ENCODE results near the gene MB. TPM values are rescaled to one million over a fixed set of nuclear protein-coding genes. Genes with fewer than 3 reads are reported as not detected.

MB gene
- total RNA-seq, 2 experiments from 2014 or later, result not detected

DNA sequence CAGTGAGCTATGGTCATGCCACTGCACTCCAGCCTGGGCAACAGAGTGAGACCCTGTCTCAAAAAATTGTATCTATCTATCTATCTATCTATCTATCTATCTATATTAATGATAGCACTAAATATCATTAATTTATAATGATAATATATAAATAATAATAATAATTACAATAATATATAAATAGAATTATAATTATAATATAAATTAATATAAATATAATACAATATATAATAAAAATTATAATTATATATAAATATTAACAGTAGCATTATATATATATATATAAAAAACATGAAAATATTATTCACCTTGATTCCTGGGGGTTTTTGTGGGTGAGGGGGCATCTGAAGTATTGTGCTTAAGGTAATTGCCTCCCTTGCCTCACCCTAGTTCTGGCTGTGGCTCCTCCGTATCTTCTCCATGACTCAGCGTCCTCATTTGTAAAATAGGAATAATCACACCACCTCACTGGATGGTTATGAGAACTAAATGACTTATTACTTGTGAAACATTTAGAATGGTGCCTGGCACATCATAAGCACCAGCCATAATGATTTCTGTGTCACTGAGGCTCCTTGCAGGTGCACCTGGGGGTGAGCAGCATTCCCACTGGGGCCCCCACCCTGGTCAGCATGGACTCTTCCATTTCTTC is 57.6 kb downstream of the MB start:
- ChIA-PET POLR2A (no interaction called here), CTCF (ENCODE audit: unreplicated experiment) (no interaction called here)
- H3K4me2 ChIP-seq (ENCODE audit: low read length), result no peak overlapping the region
- no peaks in the 10 kb centered on the region for H3K9me3 ChIP-seq (ENCODE audit: low read length)
- no peak overlapping the region for H3K4me3 ChIP-seq (ENCODE audit: low read depth, low read length, poor library complexity, severe bottlenecking)
- H3K36me3 ChIP-seq (ENCODE audit: insufficient read depth, low read length), result no peaks in the 10 kb centered on the region
- H2AFZ ChIP-seq (ENCODE audit: low read length), result no peak overlapping the region
- BruUV-seq (replicated peaks), result no TSS peak
- H3K27ac ChIP-seq (ENCODE audit: low read depth, low read length, poor library complexity, severe bottlenecking), result no peak overlapping the region
- DNase-seq (ENCODE audit: low spot score), result no peak
- no peaks in the 10 kb centered on the region for H3K79me2 ChIP-seq (ENCODE audit: insufficient read depth, low read depth, low read length)
- no peaks in the 10 kb centered on the region for H4K20me1 ChIP-seq (ENCODE audit: insufficient read depth, low read length)
- H3K4me1 ChIP-seq (ENCODE audit: insufficient read depth, low read length, poor library complexity, severe bottlenecking), result no peaks in the 10 kb centered on the region
- no peak for TF ChIP-seq EZH2phosphoT487 (IDR thresholded peaks at IDR 0.05; ENCODE audit: borderline replicate concordance, low read depth, low read length)
- TF ChIP-seq, protein P1, sequence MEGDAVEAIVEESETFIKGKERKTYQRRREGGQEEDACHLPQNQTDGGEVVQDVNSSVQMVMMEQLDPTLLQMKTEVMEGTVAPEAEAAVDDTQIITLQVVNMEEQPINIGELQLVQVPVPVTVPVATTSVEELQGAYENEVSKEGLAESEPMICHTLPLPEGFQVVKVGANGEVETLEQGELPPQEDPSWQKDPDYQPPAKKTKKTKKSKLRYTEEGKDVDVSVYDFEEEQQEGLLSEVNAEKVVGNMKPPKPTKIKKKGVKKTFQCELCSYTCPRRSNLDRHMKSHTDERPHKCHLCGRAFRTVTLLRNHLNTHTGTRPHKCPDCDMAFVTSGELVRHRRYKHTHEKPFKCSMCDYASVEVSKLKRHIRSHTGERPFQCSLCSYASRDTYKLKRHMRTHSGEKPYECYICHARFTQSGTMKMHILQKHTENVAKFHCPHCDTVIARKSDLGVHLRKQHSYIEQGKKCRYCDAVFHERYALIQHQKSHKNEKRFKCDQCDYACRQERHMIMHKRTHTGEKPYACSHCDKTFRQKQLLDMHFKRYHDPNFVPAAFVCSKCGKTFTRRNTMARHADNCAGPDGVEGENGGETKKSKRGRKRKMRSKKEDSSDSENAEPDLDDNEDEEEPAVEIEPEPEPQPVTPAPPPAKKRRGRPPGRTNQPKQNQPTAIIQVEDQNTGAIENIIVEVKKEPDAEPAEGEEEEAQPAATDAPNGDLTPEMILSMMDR (conservative IDR thresholded peaks at IDR 0.05; ENCODE audit: low read length), result no peak
- no peaks in the 10 kb centered on the region for H3K9me2 ChIP-seq (ENCODE audit: insufficient read depth, low read length)
- intact Hi-C loops (cut with micrococcal nuclease; ENCODE audit: unreplicated experiment), result no loop called here

DNA sequence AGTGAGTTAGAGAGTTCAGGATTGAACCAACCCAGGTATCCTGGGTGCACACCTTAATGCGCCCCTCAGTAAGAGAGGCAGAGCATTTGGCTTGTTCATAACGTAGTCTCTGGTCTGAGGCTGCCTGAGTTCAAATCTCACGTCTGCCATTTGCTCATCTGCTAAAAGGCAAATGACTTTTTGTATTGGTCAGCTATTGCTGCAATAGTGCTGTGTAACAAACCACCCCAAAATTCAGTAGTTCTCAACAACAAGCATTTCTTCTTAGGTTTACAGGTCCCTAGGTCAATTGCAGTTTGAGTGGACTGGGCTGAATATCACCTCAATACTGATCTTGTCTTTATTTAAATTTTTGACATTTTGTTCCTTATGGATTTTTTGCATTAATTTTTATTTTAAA is 58.4 kb downstream of the MB start:
- Histone ChIP-seq H3K27ac (ENCODE audit: low read depth, low read length, poor library complexity, severe bottlenecking) (no peak overlapping the region), H3K4me2 (ENCODE audit: low read length) (no peak overlapping the region), H3K9me2 (ENCODE audit: insufficient read depth, low read length) (no peaks in the 10 kb centered on the region), H3K4me3 (ENCODE audit: low read depth, low read length, poor library complexity, severe bottlenecking) (no peak overlapping the region), H3K79me2 (ENCODE audit: insufficient read depth, low read depth, low read length) (no peaks in the 10 kb centered on the region), H4K20me1 (ENCODE audit: insufficient read depth, low read length) (no peaks in the 10 kb centered on the region), H3K9me3 (ENCODE audit: low read length) (no peaks in the 10 kb centered on the region), H3K4me1 (ENCODE audit: insufficient read depth, low read length, poor library complexity, severe bottlenecking) (no peaks in the 10 kb centered on the region), H3K36me3 (ENCODE audit: insufficient read depth, low read length) (no peaks in the 10 kb centered on the region), H2AFZ (ENCODE audit: low read length) (no peak overlapping the region)
- intact Hi-C loops (cut with micrococcal nuclease; ENCODE audit: unreplicated experiment), result no loop called here
- POLR2A ChIA-PET, result no interaction called here
- CTCF ChIA-PET (ENCODE audit: unreplicated experiment), result no interaction called here
- TF ChIP-seq, protein P1 (conservative IDR thresholded peaks at IDR 0.05; ENCODE audit: low read length), result no peak
- no TSS peak for BruUV-seq (replicated peaks)
- DNase-seq (ENCODE audit: low spot score), result no peak

DNA sequence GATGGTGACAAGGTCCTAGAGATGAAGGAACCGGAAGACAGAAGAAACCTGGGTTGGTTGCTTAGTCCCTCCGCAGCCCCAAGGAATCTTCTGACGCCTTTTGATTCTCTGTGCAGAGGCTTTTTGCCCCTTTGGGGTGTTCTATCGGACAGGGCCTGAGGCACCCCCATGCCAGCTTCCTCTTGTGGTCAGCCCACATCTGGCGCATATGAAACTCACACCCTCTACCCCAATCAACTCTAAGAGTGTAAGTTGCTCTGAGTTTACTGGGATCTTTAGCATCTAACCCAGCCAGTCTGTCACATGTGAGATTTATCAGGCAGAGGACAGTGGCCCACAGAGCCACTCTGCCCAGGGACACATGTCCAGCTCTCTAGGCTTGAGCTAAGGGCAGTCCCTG is 59.1 kb downstream of the MB start:
- intact Hi-C loops (cut with micrococcal nuclease; ENCODE audit: unreplicated experiment), result no loop called here
- no peak overlapping the region for H3K4me2 ChIP-seq (ENCODE audit: low read length)
- CTCF ChIA-PET (ENCODE audit: unreplicated experiment), result no interaction called here
- H3K4me1 ChIP-seq (ENCODE audit: insufficient read depth, low read length, poor library complexity, severe bottlenecking), result peaks cover 2% of the 10 kb centered on the region
- H3K36me3 ChIP-seq (ENCODE audit: insufficient read depth, low read length), result no peaks in the 10 kb centered on the region
- no peak overlapping the region for H3K4me3 ChIP-seq (ENCODE audit: low read depth, low read length, poor library complexity, severe bottlenecking)
- H3K9me2 ChIP-seq (ENCODE audit: insufficient read depth, low read length), result no peaks in the 10 kb centered on the region
- no peak for DNase-seq (ENCODE audit: low spot score)
- no peaks in the 10 kb centered on the region for H3K9me3 ChIP-seq (ENCODE audit: low read length)
- H2AFZ ChIP-seq (ENCODE audit: low read length), result no peak overlapping the region
- no peaks in the 10 kb centered on the region for H4K20me1 ChIP-seq (ENCODE audit: insufficient read depth, low read length)
- TF ChIP-seq, protein P1 (conservative IDR thresholded peaks at IDR 0.05; ENCODE audit: low read length), result no peak
- TF ChIP-seq EZH2phosphoT487 (IDR thresholded peaks at IDR 0.05; ENCODE audit: borderline replicate concordance, low read depth, low read length), result no peak
- H3K79me2 ChIP-seq (ENCODE audit: insufficient read depth, low read depth, low read length), result no peaks in the 10 kb centered on the region
- no peak overlapping the region for H3K27ac ChIP-seq (ENCODE audit: low read depth, low read length, poor library complexity, severe bottlenecking)
- POLR2A ChIA-PET, result no interaction called here
- no TSS peak for BruUV-seq (replicated peaks)

Other genes with a start within 250 kb of the MB start
- gene HMOX1, start 236.2 kb downstream of the MB start, total RNA-seq (2014; rRNA removed; shearing (Covaris generic)), result 2.2 and 2.9 TPM in 2 replicates
- 8.5 and 13.9 TPM in 2 replicates for gene HMOX1, start 236.2 kb downstream of the MB start, total RNA-seq (2022)
- gene MCM5, start 217.2 kb downstream of the MB start, total RNA-seq (2014; rRNA removed; shearing (Covaris generic)), result 178 and 242 TPM in 2 replicates
- 360 TPM in 2 replicates for gene MCM5, start 217.2 kb downstream of the MB start, total RNA-seq (2022)
- 0.19 TPM in 1 of 2 replicates, not detected in the other for gene RASD2, start 76.5 kb downstream of the MB start, total RNA-seq (2014; rRNA removed; shearing (Covaris generic))
- 0.11 TPM in 1 of 2 replicates, not detected in the other for gene RASD2, start 76.5 kb downstream of the MB start, total RNA-seq (2022)
- gene APOL6, start 31.1 kb upstream of the MB start, total RNA-seq (2014; rRNA removed; shearing (Covaris generic)), result 27.8 and 28.8 TPM in 2 replicates
- gene APOL6, start 31.1 kb upstream of the MB start, total RNA-seq (2022), result 22.0 and 22.1 TPM in 2 replicates
- 1.8 and 3.9 TPM in 2 replicates for gene APOL5, start 100.5 kb upstream of the MB start, total RNA-seq (2014; rRNA removed; shearing (Covaris generic))
- gene APOL5, start 100.5 kb upstream of the MB start, total RNA-seq (2022), result 0.67 and 1.2 TPM in 2 replicates

Data from OCI-LY7 (cell line).